ENCODE results near the gene FGF14. TPM values are rescaled to one million over a fixed set of nuclear protein-coding genes. Genes with fewer than 3 reads are reported as not detected.

FGF14 gene
- total RNA-seq, 4 donors from 2014 or later, result 0.36 to 1.9 (median 0.45) TPM

- TF ChIP-seq POLR2A (IDR thresholded peaks at IDR 0.05), result no peak
- TF ChIP-seq CTCF (IDR thresholded peaks at IDR 0.05), result no peak
- intact Hi-C loops (cut with DNase I; ENCODE audit: low total_unique reads), result no loop called here
- no peak for DNase-seq (ENCODE audit: low spot score in 2 of 2)
- no peak overlapping the region for H3K4me3 ChIP-seq (ENCODE audit: low read depth, poor library complexity, severe bottlenecking)
- 91 to 94% methylated on average over 3 of the region's 3 CpGs for WGBS, 2 donors
Measured at GRCh38 chr13:102316732-102317131, 85.1 kb downstream of the FGF14 start.

GRCh38 chr13:102312841-102313240, 89.0 kb downstream of the FGF14 start:
- intact Hi-C loops (cut with DNase I; ENCODE audit: low total_unique reads), result no loop called here
- WGBS, 2 donors, result 93 to 94% methylated on average over 4 of the region's 4 CpGs
- TF ChIP-seq POLR2A (IDR thresholded peaks at IDR 0.05) (no peak), CTCF (IDR thresholded peaks at IDR 0.05) (no peak)

DNA sequence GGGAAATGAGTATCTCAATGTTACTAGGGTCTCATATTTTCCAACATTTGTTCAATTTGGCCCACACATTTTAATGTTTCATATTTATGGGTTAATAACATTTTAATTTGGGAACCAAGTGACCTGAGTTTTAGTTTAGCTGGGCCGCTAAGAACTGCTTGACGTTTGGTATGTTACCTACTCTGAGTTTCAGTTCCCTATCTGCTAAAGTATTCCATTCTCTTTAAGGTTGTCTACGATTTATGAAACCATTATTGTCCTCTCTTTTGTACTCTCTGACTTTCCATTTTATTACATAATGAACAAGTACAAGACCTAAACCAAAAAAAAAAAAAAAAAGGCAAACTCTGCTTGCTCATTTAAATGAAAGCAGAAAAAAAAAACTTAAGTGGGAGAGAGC, 89.9 kb downstream of the FGF14 start:
- intact Hi-C loops (cut with DNase I; ENCODE audit: low total_unique reads), result no loop called here
- WGBS, 2 donors, result 77 to 83% methylated on average over 3 of the region's 3 CpGs
- DNase-seq (ENCODE audit: low spot score in 2 of 2), result no peak
- H3K4me3 ChIP-seq (ENCODE audit: low read depth, poor library complexity, severe bottlenecking), result no peak overlapping the region
- TF ChIP-seq CTCF (IDR thresholded peaks at IDR 0.05), result no peak
- no peak for TF ChIP-seq POLR2A (IDR thresholded peaks at IDR 0.05)

More at GRCh38 chr13:102312841-102313240, 89.0 kb downstream of the FGF14 start:
- no peak for DNase-seq (ENCODE audit: low spot score in 2 of 2)
- no peak overlapping the region for H3K4me3 ChIP-seq (ENCODE audit: low read depth, poor library complexity, severe bottlenecking)

DNA sequence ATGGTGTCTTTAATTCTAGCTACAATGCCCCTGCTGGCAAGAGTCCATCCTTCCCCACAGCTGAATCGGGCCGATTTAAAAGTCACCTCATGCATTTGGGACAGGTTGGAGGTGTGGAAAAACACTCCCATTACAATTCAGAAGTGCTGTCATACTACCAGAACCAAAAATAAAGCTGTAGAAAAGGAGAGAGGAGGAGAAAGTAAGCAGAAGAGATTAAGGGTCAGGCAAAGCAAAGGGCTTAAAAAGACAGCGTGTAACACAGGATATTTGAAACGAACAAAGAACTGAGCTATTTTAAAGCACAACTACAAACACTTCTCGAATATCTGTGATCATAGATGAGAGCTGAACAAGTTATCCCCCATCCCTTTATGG, 90.4 kb downstream of the FGF14 start:
- TF ChIP-seq POLR2A (IDR thresholded peaks at IDR 0.05), result no peak
- TF ChIP-seq CTCF (IDR thresholded peaks at IDR 0.05), result no peak
- intact Hi-C loops (cut with DNase I; ENCODE audit: low total_unique reads), result no loop called here
- DNase-seq (ENCODE audit: low spot score in 2 of 2), result no peak
- no peak overlapping the region for H3K4me3 ChIP-seq (ENCODE audit: low read depth, poor library complexity, severe bottlenecking)
- WGBS, 2 donors, result 67 to 71% methylated on average over 5 of the region's 5 CpGs

GRCh38 chr13:102310691-102311418, 91.0 kb downstream of the FGF14 start:
- intact Hi-C loops (cut with DNase I; ENCODE audit: low total_unique reads), result no loop called here
- TF ChIP-seq POLR2A (IDR thresholded peaks at IDR 0.05), result no peak
- WGBS, 2 donors, result 70 to 83% methylated on average over 4 of the region's 4 CpGs
- peak in 1 of 2 donors; percentile 21 for DNase-seq (ENCODE audit: low spot score in 2 of 2)
- H3K4me3 ChIP-seq (ENCODE audit: low read depth, poor library complexity, severe bottlenecking), result no peak overlapping the region

DNA sequence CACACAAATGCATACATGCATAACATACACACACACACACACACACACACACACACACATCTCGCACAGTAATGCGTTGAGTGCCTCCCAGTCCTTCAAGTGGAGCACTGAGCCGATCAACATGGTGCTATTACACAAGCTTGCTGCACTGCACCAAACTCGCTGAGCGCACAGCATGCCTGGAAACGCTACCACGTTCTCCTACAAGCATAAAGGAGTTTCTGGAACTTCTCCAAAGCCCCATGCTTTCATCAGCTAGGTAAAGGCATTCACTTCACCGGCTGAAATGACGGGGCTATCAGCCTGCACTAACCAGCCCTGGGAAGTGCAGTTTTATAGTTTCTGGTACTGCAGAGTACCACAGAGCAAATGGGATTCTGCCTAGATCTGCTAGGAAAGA, 92.7 kb downstream of the FGF14 start:
- WGBS, 2 donors, result 38 to 55% methylated on average over 9 of the region's 9 CpGs
- no peak for TF ChIP-seq POLR2A (IDR thresholded peaks at IDR 0.05)
- TF ChIP-seq CTCF (IDR thresholded peaks at IDR 0.05), result no peak
- H3K4me3 ChIP-seq (ENCODE audit: low read depth, poor library complexity, severe bottlenecking), result no peak overlapping the region
- intact Hi-C loops (cut with DNase I; ENCODE audit: low total_unique reads), result no loop called here
- no peak for DNase-seq (ENCODE audit: low spot score in 2 of 2)

All from lower leg skin (tissue), 4 donors.